Measurements from ENCODE around the gene TUBB3.
"Not testable (repeated sequence)": the region's sequence is repeated elsewhere in the genome, so short reads cannot be mapped to it uniquely, and the experiment has no call there.

TUBB3 gene

DNA sequence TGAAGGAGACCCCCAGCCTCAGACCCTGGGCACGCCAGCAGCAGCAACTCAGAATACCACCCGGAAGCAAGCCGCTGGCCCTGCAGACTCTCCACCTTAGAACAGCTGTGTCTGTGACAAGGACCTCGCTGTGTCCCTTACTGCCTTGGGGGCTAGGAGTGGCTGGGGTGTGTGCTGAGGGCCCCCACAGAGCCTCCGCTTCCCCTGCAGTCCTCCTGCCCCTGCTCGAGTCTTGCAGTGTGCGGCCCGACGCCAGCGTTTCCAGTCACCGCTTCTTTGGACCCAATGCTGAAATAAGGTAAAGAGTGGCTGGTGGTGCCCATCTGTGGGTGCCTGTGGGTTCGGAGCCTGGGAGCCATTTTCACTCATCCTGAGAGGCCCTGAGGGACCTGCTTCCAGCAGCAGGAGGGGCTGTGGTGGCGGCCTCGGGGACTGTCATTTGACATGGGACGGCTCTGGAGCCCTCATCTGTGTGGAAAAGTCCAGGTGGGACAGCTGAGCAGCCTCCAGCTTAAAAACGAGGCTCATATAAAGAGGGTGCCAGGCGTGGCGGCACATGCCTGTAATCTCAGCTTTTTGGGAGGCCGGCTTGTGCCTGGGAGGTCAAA, 19.1 kb upstream of the TUBB3 start:
- DNase-seq = no peak

DNA sequence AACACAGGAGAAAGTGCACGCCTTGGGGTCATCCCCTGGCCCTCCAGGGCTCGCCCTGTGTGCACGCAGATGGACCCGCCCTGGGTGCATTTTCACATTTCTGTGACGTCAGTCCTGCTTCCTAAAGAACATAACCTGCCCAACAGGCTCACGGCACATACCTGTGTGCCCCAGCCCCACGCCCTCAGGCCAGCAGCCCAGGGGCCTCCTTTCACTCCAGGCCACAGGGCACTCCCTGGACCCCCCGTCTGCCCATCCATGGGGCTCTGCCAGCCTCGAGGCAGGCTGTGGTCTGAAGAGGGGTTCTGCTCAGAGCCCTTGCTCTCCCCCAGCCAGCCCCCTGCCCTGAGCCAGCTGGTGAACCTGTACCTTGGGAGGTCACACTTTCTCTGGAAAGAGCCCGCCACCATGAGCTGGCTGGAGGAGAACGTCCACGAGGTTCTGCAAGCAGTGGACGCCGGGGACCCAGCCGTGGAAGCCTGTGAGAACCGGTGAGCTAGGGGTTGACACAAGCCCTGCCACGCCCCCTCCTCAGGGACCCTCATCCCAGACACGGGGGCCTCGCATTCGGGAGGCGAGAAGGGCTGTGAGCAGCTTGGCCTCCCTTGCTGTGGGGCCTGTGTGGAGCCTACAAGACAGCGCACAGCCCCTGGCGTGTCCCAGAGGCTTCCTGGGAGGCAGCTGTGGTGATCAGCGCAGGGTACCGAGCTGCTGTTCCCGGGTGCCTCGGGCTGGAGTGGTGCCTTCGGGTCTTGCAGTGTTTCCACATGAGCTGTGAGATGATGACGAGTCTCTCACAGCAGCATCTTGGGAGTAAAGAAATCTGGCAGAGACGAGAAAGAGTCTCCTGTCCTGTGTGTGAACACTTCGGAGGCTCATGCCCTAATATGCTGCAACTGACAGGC, 18.3 kb upstream of the TUBB3 start:
- DNase-seq = no peak

GRCh38 chr16:89905511-89906139, 17.5 kb upstream of the TUBB3 start:
- DNase-seq = no peak

DNA sequence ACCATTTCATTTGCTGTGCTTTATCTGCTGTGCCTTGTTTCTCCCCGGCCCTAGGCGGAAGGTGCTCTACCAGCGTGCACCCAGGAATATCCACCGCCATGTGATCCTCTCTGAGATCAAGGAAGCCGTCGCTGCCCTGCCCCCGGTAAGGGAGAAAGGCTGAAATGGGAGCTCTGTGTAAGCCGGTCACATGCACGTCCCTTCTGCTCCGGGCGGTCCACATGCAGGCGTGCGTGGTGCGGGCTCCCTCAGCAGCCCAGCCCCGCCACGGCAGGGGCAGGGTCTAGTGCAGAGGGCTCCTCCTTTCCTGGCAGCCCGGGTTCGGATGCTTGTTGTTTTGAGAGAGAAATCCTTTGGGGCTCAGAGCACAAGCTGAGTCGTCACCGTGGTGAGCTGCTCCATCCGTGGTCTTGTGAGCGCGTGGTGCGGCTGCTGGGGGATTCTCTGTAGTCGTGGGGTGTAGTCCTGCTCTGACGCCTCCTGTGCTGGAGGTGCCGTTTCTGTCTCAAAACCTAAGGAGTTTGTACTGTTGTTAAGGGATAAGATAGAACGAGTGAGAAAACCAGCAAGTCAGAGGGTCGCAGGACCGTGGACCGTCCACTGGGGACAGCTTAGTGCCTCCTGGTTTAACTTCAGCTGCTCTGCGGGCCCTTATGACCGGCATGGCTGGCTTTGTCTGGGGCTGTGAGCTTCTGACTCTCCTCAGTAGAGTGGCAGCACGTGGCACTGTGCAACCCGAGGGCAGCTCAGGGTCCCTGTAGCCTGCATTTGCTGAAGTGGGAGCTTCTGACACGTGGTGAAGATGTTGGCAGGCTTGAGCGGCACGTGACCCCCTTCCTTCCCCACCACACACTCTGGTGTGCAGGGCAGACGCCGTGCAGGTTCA, 16.8 kb upstream of the TUBB3 start:
- no peak for DNase-seq

DNA sequence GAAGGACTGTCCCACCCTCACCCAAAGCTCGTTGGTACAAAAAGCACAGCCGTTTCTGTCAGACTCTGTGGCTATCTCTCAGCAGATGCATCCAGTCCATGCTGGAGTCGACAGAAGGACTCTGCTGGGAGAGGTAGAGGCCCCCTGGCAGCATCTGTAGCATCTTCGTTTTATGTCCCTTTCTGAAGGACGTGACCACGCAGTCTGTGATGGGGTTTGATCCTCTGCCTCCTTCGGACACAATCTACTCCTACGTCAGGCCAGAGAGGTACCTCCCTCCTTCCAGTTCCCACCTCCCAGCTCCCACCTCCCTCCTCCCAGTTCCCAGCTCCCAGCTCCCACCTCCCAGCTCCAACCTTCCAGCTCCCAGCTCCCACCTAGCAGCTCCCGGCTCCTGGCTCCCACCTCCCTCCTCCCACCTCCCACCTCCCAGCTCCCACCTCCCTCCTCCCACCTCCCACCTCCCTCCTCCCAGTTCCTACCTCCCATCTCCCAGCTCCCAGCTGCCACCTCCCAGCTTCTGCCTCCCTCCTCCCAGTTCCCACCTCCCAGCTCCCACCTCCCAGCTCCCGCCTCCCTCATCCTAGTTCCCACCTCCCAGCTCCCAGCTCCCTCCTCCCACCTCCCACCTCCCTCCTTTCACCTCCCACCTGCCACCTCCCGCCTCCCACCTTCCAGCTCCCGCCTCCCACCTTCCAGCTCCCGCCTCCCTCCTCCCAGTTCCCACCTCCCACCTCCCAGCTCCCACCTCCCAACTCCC, 15.9 kb upstream of the TUBB3 start:
- DNase-seq = no peak

DNA sequence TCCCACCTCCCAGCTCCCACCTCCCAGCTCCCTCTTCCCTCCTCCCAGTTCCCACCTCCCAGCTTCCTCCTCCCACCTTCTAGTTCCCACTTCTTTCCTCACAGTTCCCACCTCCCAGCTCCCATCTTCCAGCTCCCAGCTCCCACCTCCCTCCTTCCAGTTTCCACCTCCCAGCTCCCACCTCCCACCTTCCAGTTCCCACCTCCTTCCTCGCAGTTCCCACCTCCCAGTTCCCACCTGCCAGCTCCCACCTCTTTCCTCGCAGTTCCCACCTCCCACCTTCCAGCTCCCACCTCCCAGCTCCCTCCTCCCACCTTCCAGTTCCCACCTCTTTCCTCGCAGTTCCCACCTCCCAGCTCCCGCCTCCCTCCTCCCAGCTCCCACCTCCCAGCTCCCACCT, 14.9 kb upstream of the TUBB3 start:
- DNase-seq = no peak

- peak; percentile 98 for DNase-seq
These were observed 13.1 kb upstream of the TUBB3 start for GRCh38 chr16:89909777-89910716.

DNA sequence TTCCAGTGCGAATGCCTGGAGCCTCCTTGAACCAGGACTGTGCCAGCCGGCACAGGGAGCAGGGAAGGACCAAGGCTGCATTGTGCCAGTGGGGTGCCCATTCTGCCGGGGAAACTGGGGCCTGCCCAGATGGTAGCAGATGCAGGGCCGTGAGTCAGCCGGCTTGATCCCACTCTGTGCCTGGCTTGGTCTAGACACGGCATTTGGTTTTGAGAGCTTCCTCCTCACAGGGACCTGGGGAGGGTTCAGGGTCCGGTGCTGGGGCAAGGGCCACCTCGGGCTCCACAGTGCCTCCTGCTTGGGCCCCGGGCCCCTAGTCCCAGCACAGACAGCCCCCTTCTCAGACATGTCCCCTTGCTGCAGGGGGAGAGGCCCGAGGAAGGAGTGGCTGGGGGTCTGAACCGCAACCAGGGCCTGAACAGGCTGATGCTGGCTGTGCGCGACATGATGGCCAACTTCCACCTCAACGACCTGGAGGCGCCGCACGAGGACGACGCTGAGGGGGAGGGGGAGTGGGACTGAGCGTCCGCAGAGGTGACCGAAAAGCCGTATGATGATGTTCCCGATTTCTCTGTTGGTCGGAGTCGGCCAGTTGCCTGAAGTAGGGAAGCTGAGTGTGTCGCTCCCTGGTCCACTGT, 12.3 kb upstream of the TUBB3 start:
- no peak for DNase-seq

GRCh38 chr16:89911375-89911774, 11.8 kb upstream of the TUBB3 start:
- DNase-seq = no peak

GRCh38 chr16:89912143-89912542, 11.0 kb upstream of the TUBB3 start:
- DNase-seq = no peak

DNA sequence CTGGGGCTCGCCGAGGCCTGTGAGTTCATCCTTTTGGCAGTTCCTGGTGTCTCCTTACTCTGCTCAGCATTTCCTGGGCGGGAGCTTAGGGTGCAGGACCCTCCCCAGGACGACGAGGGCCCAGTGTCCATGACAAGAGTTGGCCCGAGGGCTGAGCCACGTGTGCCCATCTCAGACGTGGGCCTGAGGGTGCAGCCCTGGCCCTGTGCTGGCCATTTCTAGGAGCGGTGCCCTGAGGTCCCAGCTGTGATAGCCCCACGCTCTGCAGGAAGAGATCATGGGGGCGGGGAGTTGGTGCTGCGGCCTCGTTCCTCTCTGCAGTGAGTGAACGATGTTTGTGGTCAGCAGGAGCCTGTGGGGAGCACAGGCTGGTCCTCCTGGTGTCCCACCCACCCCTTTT, 10.5 kb upstream of the TUBB3 start:
- no peak for DNase-seq

DNA sequence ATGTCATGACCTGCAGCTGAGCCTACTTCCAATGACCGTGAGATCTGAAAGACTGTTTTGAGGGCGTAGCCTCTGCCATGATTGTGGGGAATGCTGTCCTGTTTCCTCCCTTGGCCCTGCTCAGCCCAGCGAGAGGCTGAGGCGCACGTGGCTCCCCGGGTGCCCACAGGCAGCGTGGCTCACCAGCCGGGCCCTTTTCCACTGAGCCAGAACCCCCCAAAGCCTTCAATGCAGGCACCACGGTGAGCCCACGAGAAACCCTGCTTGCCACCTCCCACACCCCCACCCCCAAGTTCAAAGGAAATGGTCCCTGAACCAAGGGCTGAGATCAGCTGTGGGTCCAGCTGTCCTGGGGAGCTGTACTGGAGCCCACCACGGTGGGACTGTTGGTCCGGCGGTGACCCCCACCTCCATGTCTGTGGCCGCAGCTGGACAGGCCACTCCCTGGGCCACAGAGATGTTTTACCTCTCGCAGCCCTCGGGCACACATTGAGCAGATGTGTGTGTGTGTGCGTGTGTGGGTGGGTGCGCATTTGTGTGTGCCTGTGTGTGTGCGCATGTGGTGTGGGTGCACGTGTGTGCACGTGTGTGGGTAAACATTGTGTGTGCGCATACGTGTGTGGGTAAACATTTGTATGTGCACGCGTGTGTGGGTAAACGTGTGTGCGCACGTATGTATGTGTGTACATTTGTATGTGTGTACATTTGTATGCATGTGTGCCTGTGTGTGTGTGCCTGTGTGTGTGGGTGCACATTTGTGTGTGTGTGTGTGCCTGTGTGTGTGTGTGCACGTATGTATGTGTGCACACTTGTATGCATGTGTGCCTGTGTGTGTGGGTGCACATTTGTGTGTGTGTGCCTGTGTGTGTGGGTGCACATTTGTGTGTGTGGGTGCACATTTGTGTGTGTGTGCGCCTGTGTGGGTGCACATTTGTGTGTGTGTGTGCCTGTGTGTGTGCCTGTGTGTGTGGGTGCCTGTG, 9.4 kb upstream of the TUBB3 start:
- DNase-seq = no peak

DNA sequence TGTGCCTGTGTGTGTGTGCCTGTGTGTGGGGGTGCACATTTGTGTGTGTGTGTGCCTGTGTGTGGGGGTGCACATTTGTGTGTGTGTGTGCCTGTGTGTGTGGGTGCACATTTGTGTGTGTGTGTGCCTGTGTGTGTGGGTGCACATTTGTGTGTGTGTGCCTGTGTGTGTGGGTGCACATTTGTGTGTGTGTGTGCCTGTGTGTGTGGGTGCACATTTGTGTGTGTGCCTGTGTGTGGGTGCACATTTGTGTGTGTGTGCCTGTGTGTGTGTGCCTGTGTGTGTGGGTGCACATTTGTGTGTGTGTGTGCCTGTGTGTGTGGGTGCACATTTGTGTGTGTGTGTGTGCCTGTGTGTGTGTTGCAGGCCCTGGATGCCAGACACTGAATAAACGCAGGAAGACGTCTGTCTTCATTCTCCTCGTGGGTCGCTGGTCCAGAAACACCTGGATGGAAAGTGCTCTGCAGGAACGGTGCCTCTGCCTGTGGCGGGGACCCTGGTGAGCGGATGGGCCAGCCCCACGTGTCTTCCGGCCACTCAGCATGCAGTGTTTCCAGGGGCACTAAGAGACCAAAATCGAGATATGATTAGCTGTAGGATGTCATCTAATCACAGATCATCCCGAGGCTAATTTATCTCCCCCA, 8.4 kb upstream of the TUBB3 start:
- DNase-seq = not testable (repeated sequence)

DNA sequence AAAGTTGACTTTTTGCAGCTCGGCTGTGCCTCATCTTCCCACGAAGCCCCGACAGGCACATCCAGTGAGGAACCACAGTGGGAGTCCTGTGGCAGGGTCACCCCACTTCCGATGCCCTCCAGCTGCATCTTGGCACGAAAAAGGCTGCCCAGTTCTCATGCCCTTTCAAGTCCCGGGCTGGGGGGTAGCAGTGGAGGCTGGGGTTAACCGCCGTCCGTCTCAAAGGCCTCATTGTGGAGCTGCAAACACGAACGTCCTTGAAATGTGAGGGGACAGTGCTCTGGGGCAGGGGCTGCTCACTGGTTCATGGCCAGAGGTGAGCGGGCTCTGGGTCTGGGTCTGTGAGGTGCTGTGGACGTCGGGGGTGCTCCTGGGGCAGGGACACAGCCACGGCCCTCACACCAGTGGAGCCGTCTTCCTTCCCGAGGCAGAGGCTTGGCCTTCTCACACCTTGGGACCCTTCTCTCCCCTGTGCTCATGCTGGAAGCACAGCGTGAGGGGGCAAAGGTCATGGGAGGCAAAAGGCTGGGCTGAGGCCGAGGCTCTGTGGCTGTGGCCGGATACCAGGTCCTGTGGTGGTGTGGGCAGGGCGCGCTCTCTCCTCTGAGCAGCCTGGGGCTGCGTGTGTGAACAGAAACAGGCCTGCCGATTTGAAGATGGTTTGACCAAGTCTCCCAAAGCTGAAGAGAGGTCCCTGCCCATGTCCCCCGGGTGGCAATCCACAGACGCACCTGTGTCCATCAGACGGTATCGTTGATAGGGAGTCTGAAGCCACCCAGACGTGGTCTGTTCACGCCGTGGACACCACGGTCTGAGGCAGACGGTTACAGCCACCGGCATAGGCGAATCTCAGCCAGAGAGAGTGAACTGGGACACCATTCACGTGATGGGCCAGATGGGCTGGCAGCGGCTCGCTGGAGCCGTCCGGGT, 7.6 kb upstream of the TUBB3 start:
- DNase-seq = no peak

- DNase-seq = peak; percentile 94
These were observed 5.2 kb upstream of the TUBB3 start for GRCh38 chr16:89917773-89918452.

DNA sequence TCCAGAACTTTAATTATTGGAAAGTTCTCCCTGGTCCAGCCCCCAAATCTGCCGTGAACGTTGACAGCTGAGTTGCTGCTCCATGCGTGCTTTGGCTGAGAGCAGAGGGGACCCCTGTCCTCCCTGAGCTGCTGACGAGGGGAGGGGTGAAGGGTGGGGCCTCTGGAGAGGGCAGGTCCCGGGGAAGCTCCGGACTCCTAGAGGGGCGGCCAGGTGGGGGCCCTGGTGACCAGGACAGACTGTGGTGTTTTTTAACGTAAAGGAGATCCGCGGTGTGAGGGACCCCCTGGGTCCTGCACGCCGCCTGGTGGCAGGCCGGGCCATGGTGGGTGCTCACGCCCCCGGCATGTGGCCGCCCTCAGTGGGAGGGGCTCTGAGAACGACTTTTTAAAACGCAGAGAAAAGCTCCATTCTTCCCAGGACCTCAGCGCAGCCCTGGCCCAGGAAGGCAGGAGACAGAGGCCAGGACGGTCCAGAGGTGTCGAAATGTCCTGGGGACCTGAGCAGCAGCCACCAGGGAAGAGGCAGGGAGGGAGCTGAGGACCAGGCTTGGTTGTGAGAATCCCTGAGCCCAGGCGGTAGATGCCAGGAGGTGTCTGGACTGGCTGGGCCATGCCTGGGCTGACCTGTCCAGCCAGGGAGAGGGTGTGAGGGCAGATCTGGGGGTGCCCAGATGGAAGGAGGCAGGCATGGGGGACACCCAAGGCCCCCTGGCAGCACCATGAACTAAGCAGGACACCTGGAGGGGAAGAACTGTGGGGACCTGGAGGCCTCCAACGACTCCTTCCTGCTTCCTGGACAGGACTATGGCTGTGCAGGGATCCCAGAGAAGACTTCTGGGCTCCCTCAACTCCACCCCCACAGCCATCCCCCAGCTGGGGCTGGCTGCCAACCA, 4.4 kb upstream of the TUBB3 start, which contains the start of gene MC1R:
MC1R (plus strand) TSS at position 410 of the 895 bp plus-strand sequence; CDS start at position 807, 397 bp downstream.
- peak; percentile 91 for DNase-seq
